Measurements from ENCODE around the gene CIT. TPM values are rescaled to one million over a fixed set of nuclear protein-coding genes. Genes with fewer than 3 reads are reported as not detected.

The CIT gene
- total RNA-seq, 2 experiments from 2014 or later = 43.3 to 48.4 TPM

DNA sequence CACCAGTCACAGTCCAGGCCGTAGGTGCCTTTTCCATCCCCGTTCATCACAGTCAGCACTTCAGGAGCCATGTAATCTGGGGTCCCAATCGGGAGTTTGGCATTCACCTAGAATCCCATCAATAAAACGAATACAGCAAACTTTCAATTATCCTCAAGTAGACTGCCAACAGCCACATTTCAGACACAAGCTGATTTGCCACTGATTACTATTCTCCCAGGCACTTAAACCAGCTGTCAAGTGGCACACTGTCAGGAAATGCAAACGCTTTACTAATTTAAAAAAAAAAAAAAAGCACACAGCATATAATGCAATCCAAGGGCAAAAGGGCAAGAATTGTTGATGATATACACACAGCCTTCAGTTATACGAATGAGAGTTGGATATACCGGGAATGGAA is 51.9 kb downstream of the CIT start:
- ATAC-seq = no peak
- H3K27me3 Mint-ChIP-seq = no peaks in the 10 kb centered on the region
- intact Hi-C loops (cut with micrococcal nuclease) = no loop called here
- POLR2A ChIA-PET = no interaction called here
- TF ChIP-seq, protein P1, sequence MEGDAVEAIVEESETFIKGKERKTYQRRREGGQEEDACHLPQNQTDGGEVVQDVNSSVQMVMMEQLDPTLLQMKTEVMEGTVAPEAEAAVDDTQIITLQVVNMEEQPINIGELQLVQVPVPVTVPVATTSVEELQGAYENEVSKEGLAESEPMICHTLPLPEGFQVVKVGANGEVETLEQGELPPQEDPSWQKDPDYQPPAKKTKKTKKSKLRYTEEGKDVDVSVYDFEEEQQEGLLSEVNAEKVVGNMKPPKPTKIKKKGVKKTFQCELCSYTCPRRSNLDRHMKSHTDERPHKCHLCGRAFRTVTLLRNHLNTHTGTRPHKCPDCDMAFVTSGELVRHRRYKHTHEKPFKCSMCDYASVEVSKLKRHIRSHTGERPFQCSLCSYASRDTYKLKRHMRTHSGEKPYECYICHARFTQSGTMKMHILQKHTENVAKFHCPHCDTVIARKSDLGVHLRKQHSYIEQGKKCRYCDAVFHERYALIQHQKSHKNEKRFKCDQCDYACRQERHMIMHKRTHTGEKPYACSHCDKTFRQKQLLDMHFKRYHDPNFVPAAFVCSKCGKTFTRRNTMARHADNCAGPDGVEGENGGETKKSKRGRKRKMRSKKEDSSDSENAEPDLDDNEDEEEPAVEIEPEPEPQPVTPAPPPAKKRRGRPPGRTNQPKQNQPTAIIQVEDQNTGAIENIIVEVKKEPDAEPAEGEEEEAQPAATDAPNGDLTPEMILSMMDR (IDR thresholded peaks at IDR 0.05) = no peak
- H3K4me3 Mint-ChIP-seq = no peak overlapping the region
- H3K4me1 Mint-ChIP-seq (ENCODE audit: low read depth) = peaks cover 4% of the 10 kb centered on the region
- CTCF ChIA-PET = interaction anchor here (1.0 kb wide), 1 partner anchor 44 kb away, joined by 3 read pairs; no protein-coding TSS in a partner anchor
- no peak for DNase-seq
- peaks cover 1% of the 10 kb centered on the region for H3K9me3 Mint-ChIP-seq
- H3K36me3 Mint-ChIP-seq (ENCODE audit: low read depth) = peaks cover 13% of the 10 kb centered on the region
- no peak overlapping the region for H3K27ac Mint-ChIP-seq

DNA sequence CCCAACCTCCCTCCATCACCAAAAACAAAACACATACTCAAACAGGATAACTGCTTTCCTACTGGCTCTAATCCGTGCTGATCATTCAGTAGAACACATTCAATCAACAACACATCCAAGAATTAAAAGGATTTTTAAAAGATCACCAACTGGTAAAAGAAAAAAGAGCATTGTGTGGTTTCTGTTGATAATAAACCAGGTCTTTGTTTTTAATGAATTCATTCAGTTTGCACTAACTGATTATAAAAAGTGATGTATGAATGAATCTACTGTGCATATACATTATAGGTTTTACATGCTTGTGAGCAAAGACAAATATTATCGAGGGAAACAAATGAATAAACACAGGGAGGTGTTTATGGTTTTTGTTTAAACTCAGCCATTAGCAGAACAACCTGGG is 55.1 kb downstream of the CIT start:
- no peak overlapping the region for H3K4me3 Mint-ChIP-seq
- H3K9me3 Mint-ChIP-seq = no peaks in the 10 kb centered on the region
- H3K36me3 Mint-ChIP-seq (ENCODE audit: low read depth) = peaks cover 3% of the 10 kb centered on the region
- H3K4me1 Mint-ChIP-seq (ENCODE audit: low read depth) = no peaks in the 10 kb centered on the region
- CTCF ChIA-PET = no interaction called here
- TF ChIP-seq, protein P1 (IDR thresholded peaks at IDR 0.05) = no peak
- ATAC-seq (no peak), DNase-seq (no peak)
- intact Hi-C loops (cut with micrococcal nuclease) = no loop called here
- H3K27me3 Mint-ChIP-seq = no peaks in the 10 kb centered on the region
- POLR2A ChIA-PET = interaction anchor here (0.7 kb wide), 1 partner anchor 13 kb away, joined by 3 read pairs; no protein-coding TSS in a partner anchor
- H3K27ac Mint-ChIP-seq = no peak overlapping the region

GRCh38 chr12:119819322-119819721 is 57.8 kb downstream of the CIT start:
- Mint-ChIP-seq H3K27me3 (no peaks in the 10 kb centered on the region), H3K36me3 (ENCODE audit: low read depth) (peaks cover 3% of the 10 kb centered on the region), H3K4me1 (ENCODE audit: low read depth) (no peaks in the 10 kb centered on the region), H3K27ac (no peak overlapping the region), H3K9me3 (no peaks in the 10 kb centered on the region), H3K4me3 (no peak overlapping the region)
- ChIA-PET POLR2A (no interaction called here), CTCF (no interaction called here)
- TF ChIP-seq, protein P1 (IDR thresholded peaks at IDR 0.05) = no peak
- intact Hi-C loops (cut with micrococcal nuclease) = no loop called here
- no peak for ATAC-seq
- no peak for DNase-seq

- CTCF ChIA-PET = no interaction called here
- H3K4me3 Mint-ChIP-seq = no peak overlapping the region
- intact Hi-C loops (cut with micrococcal nuclease) = no loop called here
- DNase-seq (no peak), ATAC-seq (no peak)
- no peaks in the 10 kb centered on the region for H3K4me1 Mint-ChIP-seq (ENCODE audit: low read depth)
- POLR2A ChIA-PET = interaction anchor here (1.3 kb wide), 1 partner anchor 8 kb away, joined by 3 read pairs; no protein-coding TSS in a partner anchor
- H3K9me3 Mint-ChIP-seq = no peaks in the 10 kb centered on the region
- TF ChIP-seq, protein P1 (IDR thresholded peaks at IDR 0.05) = no peak
- peaks cover 7% of the 10 kb centered on the region for H3K36me3 Mint-ChIP-seq (ENCODE audit: low read depth)
- H3K27ac Mint-ChIP-seq = no peak overlapping the region
- no peaks in the 10 kb centered on the region for H3K27me3 Mint-ChIP-seq
These were observed 59.4 kb downstream of the CIT start for GRCh38 chr12:119817546-119818343.

DNA sequence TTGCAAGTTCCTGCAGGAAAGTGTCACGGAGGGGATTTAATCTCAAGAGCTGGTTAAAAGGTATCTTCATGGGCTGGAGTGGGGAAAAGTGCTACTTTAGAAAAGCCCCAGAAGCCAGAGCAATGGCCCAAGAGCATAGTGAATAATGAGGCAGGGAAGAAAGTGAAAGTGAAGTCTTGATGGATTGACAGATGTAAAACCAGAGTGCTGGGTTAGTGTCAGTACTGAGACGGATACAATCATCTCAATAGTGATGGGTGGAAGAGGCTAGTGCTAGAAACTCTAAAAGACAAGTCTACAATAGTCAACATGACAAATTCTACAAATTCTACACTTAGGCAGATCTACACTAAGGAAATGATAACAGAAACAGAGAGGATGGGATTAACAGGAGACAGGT is 68.1 kb downstream of the CIT start:
- Mint-ChIP-seq H3K4me3 (no peak overlapping the region), H3K36me3 (ENCODE audit: low read depth) (peaks cover 10% of the 10 kb centered on the region), H3K27ac (no peak overlapping the region), H3K4me1 (ENCODE audit: low read depth) (peaks cover 6% of the 10 kb centered on the region), H3K9me3 (peaks cover 4% of the 10 kb centered on the region), H3K27me3 (no peaks in the 10 kb centered on the region)
- intact Hi-C loops (cut with micrococcal nuclease) = no loop called here
- no peak for ATAC-seq
- ChIA-PET CTCF (no interaction called here), POLR2A (interaction anchor here (0.6 to 1.4 kb wide), 2 partner anchors 9 to 14 kb away, joined by 3 read pairs; no protein-coding TSS in a partner anchor)
- no peak for DNase-seq
- TF ChIP-seq, protein P1 (IDR thresholded peaks at IDR 0.05) = no peak

Data from activated CD8-positive, alpha-beta T cell treated with anti-CD3 and anti-CD28 coated beads for 36 hours (primary cell).